ENCODE data around the gene INSRR.

Gene INSRR

DNA sequence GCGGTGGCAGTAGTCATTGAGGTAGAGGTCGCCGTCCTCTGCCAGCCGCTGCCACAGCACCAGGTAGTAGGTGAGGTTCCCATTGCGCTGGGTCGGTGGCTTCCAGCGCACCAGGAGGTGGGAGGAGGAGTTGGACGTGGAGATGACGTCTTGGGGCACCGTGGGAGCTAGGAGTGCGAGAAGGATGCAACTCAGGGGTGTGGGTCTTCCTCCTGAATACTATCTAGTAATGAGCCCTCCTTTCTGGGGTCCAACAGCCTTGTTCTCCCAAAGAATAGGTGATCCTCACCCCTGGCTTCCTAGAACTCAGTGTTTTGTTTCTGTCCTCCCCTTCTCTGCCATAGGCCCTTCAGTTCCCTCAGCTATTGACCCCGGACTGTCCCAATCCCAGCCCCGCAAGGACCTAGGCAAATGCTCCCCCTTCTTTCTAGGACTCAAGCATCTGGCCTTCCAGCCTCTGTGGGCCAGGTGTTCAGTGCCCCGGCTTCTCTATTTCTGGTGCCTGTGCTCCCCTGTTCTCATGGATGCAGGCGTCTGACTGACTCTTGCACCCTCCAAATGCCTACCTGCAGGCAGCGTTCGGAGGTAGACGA, 12.9 kb downstream of the INSRR start:
- Histone ChIP-seq H3K4me3 (ENCODE audit: low read depth, low read length) (no peak overlapping the region), H3K36me3 (no peaks in the 10 kb centered on the region), H3K9me3 (ENCODE audit: severe bottlenecking) (no peaks in the 10 kb centered on the region), H3K27me3 (ENCODE audit: insufficient read depth, low read depth, severe bottlenecking) (no peaks in the 10 kb centered on the region), H3K27ac (no peak overlapping the region)
- DNase-seq = no peak
- TF ChIP-seq, protein P1, sequence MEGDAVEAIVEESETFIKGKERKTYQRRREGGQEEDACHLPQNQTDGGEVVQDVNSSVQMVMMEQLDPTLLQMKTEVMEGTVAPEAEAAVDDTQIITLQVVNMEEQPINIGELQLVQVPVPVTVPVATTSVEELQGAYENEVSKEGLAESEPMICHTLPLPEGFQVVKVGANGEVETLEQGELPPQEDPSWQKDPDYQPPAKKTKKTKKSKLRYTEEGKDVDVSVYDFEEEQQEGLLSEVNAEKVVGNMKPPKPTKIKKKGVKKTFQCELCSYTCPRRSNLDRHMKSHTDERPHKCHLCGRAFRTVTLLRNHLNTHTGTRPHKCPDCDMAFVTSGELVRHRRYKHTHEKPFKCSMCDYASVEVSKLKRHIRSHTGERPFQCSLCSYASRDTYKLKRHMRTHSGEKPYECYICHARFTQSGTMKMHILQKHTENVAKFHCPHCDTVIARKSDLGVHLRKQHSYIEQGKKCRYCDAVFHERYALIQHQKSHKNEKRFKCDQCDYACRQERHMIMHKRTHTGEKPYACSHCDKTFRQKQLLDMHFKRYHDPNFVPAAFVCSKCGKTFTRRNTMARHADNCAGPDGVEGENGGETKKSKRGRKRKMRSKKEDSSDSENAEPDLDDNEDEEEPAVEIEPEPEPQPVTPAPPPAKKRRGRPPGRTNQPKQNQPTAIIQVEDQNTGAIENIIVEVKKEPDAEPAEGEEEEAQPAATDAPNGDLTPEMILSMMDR (IDR thresholded peaks at IDR 0.05; ENCODE audit: low read depth, low read length) = no peak

DNA sequence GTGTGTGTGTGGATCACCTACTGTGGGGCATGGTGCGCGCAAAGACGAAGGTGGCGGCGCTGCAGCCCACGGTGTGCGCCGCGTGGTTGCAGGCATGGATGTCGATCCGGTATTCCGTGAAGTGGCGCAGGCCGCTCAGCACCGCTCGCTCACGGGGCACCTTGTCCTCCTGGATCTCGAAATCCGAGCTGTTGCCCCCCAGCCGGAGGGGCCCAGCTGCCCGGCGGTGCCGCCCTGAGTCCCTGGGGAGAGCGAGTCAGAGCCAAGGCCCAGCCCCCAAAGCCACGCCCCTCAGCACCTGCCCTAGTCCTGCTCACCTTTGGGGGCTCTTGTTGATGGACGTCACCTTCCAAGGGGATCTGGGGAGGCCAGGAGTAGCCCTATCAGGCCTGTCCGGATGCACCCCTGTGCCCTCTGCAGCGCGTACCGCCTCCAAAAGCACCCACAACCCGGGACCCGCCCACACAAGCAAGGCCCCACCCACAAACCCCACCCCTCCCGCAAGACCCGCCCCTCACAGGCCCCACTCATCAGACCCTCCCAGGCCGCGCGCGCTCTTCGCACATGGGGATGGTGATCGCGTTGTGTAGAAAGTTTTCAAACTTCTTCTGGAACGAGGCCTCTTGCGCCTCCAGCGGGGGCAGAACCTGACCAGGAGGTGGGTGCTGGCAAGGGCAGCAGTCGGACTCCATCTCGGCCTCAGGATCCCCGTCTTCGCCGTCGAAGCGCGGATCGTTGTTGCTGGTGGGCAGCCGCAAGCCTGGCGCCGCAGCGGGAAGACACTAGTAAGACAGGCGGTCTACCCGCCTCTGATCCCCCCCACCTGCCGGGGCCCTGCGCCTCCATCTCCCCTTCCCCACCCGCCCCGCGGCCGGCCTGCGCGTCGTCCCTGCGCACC, 13.6 kb downstream of the INSRR start:
- no peaks in the 10 kb centered on the region for H3K9me3 ChIP-seq (ENCODE audit: severe bottlenecking)
- no peak overlapping the region for H3K4me3 ChIP-seq (ENCODE audit: low read depth, low read length)
- DNase-seq = no peak
- H3K27me3 ChIP-seq (ENCODE audit: insufficient read depth, low read depth, severe bottlenecking) = no peaks in the 10 kb centered on the region
- TF ChIP-seq, protein P1 (IDR thresholded peaks at IDR 0.05; ENCODE audit: low read depth, low read length) = no peak
- no peaks in the 10 kb centered on the region for H3K36me3 ChIP-seq
- H3K27ac ChIP-seq = no peak overlapping the region

DNA sequence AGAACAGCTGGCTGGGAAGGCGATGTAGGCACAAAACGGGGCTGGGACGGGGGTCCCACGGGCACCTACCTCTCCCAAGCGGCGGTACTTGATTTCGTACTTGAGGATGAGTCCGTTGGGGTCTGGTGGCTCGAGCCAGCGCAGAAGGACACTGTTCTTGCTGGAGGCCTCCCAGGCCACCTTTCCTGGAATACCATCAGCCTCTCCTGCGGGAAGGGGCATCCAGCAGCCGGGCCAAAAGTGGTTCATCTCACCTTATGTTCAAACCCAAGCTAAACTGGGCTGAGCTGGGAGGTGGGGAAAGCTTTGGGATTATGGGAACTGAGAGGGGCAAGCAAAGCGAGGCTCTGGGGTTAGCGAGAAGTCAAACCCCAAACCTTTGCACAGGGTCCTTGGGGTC, 14.3 kb downstream of the INSRR start:
- Histone ChIP-seq H3K27ac (no peak overlapping the region), H3K9me3 (ENCODE audit: severe bottlenecking) (no peaks in the 10 kb centered on the region), H3K27me3 (ENCODE audit: insufficient read depth, low read depth, severe bottlenecking) (no peaks in the 10 kb centered on the region), H3K4me3 (ENCODE audit: low read depth, low read length) (no peak overlapping the region), H3K36me3 (no peaks in the 10 kb centered on the region)
- no peak for DNase-seq
- TF ChIP-seq, protein P1 (IDR thresholded peaks at IDR 0.05; ENCODE audit: low read depth, low read length) = no peak

DNA sequence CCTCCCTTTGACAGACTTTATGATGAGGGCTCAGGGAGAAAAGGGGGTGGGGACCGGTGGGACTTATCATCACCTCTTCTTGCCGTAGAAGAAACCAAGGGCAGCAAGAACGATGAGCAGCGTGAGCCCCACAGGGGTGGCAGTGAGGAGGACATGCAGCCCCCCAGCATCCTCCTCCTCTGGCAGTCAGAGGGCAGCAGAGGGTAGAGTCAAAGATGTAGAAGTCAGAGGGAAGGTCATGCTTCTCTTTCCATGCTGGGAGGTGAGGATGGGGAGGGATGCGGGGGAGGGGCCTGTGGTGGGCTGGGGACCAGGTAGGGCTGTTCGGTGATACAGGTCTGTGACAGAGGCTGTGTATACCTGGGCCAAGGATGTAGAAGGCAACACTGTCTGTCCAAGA, 14.8 kb downstream of the INSRR start:
- TF ChIP-seq, protein P1 (IDR thresholded peaks at IDR 0.05; ENCODE audit: low read depth, low read length) = 0 out of 2 replicates have a peak, but pooled peaks have one; percentile 11

DNA sequence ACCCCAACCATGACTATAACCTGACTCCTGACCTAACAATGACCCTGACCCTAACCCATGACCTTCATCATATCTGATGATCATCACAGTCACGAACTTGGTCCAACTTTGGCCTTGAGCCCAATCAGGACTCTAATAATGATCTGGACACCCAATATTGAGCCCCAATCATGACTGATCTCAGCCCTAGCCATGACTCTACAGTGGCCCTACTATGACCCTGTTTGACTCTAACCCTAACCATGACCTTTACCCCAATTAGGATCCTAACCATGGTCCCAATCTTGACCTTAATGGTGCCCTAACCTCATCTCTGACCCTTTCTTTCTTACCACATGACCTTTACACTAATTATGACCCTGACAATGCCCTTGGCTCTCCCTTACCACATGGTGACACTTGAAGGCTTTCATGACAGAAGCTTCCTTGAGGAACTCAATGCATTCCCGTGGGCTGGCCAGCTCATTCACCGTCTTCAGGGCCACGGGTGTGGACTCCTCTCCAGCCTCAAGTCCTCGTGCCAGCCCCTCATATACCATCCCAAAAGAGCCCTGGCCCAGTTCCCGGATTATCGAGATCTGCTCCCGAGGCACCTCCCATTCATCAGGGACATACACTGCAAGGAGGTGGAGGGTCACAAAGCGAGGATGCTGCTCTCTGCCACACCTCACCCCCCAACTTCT, 16.2 kb downstream of the INSRR start:
- Histone ChIP-seq H3K36me3 (no peaks in the 10 kb centered on the region), H3K27me3 (ENCODE audit: insufficient read depth, low read depth, severe bottlenecking) (no peaks in the 10 kb centered on the region), H3K4me3 (ENCODE audit: low read depth, low read length) (no peak overlapping the region), H3K27ac (no peak overlapping the region), H3K9me3 (ENCODE audit: severe bottlenecking) (no peaks in the 10 kb centered on the region)
- DNase-seq = no peak
- TF ChIP-seq, protein P1 (IDR thresholded peaks at IDR 0.05; ENCODE audit: low read depth, low read length) = no peak

More for the DNA sequence above, 14.8 kb downstream of the INSRR start:
- Histone ChIP-seq H3K9me3 (ENCODE audit: severe bottlenecking) (no peaks in the 10 kb centered on the region), H3K27ac (no peak overlapping the region), H3K4me3 (ENCODE audit: low read depth, low read length) (no peak overlapping the region), H3K27me3 (ENCODE audit: insufficient read depth, low read depth, severe bottlenecking) (no peaks in the 10 kb centered on the region), H3K36me3 (no peaks in the 10 kb centered on the region)
- DNase-seq = no peak
